Kidney tubule cell (primary cell): Measurements from ENCODE around the gene TLR8.
"Not testable (repeated sequence)": the region's sequence is repeated elsewhere in the genome, so short reads cannot be mapped to it uniquely, and the experiment has no call there.

Experiments used
- DNase-seq: peaks from one replicate; pipeline ENCODE4 v3.0.0-alpha.2; 2018; ENCODE audit warnings: low spot score

TLR8 gene

DNA sequence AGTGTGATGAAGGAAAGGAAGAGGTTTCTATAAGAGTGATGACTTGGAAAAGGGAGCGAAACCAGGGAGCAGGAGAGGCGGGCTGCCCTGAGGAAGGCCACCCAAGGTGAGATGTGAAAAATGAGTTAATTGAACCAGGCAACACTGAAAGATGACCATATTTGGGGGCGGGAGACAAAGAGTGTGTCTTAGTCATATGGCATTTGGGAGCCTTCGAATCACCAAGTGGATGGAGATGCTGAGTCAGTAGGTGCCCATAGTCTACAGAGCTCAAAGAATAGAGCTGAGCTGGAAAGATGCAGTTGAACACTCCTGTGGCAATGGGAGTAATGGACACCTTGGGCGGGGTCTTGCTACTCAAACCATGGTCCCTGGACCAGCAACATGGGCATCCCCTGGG is 8.3 kb upstream of the TLR8 start:
- no peak for DNase-seq

DNA sequence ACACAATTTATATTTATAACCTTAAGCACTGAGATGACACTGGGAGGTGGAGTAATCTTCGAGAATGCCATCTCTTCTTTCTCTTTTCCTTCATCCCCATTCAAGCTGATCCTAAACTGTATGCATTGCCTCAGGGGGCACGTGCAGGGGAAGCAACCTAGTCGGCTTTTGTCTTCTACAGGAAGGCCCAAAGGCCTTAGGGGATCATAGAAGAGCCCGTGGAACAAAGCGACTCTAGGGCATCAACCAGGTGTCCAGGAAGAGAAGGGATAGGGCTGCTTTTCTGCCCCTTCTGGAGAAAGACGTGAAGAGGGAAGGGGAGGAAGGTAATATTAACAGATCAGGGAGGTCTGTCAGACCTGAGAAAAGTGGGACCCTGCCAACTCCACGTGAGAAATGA is 6.9 kb upstream of the TLR8 start:
- no peak for DNase-seq

GRCh38 chrX:12901486-12901885 is 4.9 kb upstream of the TLR8 start:
- DNase-seq = peak; percentile 60

DNA sequence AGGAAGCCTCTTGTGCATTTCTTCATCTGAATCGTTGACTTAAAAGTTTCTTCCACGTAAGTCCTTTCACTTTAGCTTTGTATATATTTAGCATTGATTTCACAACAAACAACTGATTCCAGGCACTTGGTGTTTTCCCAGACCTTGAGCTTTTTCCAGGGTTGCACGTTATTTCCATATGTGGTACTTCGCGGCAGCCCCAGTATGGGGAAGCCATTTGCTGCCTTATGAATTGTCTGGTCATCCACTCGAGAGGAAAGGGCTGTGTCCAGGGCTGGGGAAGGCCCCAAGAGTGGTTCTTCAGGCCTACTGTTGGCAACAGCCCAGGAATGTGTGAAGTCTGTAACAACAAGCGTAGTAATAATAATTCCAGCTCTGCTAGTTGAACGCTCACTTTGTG is 2.8 kb upstream of the TLR8 start:
- DNase-seq = no peak

- DNase-seq = no peak
Observed at GRCh38 chrX:12910423-12911121, 4.2 kb downstream of the TLR8 start.

- no peak for DNase-seq
Observed at GRCh38 chrX:12911122-12911470, 4.7 kb downstream of the TLR8 start.

DNA sequence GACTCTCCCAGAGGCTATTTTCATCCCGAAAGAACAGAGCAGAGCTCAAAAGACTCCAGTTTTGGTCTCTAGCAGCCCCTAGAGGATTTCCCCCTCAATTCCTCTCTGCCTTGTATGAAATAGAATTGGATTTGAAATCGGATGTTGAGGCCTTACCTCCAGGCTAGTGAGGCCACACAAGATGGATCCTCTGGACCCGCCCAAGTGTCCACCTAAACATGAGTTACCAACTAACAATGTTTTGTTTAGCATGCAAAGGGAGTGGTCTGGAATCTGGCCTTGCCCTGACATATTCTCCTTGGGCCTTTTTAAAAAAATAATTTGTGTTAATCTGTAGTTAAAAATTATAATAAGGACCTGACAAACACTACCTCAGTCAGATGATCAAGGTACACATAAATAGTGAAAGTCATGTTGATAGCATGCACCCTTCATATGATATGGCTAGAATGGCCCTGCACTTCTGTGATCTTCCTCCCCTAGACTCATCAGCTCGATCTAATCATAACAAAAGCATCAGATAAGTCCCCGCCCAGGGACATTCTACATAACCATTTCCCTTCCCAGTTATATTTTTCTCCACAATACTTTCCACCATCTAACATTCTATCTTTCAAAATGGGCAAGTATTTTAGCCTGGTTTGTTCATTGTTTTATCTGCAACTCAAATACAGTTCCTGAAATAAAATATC is 6.5 kb downstream of the TLR8 start:
- no peak for DNase-seq

DNA sequence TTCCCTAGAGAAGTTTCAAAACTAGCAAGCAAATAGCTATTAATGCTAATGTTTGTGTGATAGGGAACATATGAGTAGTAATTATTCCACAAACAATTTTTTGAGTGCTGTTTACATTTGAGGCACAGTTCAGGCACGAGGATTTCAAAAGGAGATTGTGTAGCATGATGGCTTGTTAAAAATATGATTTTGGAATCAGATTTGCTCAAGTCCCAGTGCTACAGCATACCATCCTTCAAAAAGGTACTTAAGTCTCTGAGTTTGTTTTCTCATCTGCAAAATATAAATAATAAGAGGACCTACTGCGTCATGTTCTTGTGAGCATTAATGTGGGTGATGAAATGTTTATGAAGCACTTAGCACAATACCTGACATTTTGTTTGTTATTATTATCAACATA is 11.3 kb downstream of the TLR8 start:
- no peak for DNase-seq

- no peak for DNase-seq
Observed at GRCh38 chrX:12919051-12919450, 12.6 kb downstream of the TLR8 start.

DNA sequence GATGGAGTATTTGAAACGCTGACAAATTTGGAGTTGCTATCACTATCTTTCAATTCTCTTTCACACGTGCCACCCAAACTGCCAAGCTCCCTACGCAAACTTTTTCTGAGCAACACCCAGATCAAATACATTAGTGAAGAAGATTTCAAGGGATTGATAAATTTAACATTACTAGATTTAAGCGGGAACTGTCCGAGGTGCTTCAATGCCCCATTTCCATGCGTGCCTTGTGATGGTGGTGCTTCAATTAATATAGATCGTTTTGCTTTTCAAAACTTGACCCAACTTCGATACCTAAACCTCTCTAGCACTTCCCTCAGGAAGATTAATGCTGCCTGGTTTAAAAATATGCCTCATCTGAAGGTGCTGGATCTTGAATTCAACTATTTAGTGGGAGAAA is 13.2 kb downstream of the TLR8 start:
- no peak for DNase-seq

DNA sequence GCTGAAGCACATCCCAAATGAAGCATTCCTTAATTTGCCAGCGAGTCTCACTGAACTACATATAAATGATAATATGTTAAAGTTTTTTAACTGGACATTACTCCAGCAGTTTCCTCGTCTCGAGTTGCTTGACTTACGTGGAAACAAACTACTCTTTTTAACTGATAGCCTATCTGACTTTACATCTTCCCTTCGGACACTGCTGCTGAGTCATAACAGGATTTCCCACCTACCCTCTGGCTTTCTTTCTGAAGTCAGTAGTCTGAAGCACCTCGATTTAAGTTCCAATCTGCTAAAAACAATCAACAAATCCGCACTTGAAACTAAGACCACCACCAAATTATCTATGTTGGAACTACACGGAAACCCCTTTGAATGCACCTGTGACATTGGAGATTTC is 14.6 kb downstream of the TLR8 start:
- no peak for DNase-seq

DNA sequence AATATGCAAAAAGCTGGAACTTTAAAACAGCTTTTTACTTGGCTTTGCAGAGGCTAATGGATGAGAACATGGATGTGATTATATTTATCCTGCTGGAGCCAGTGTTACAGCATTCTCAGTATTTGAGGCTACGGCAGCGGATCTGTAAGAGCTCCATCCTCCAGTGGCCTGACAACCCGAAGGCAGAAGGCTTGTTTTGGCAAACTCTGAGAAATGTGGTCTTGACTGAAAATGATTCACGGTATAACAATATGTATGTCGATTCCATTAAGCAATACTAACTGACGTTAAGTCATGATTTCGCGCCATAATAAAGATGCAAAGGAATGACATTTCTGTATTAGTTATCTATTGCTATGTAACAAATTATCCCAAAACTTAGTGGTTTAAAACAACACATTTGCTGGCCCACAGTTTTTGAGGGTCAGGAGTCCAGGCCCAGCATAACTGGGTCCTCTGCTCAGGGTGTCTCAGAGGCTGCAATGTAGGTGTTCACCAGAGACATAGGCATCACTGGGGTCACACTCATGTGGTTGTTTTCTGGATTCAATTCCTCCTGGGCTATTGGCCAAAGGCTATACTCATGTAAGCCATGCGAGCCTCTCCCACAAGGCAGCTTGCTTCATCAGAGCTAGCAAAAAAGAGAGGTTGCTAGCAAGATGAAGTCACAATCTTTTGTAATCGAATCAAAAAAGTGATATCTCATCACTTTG is 15.6 kb downstream of the TLR8 start:
- no peak for DNase-seq

DNA sequence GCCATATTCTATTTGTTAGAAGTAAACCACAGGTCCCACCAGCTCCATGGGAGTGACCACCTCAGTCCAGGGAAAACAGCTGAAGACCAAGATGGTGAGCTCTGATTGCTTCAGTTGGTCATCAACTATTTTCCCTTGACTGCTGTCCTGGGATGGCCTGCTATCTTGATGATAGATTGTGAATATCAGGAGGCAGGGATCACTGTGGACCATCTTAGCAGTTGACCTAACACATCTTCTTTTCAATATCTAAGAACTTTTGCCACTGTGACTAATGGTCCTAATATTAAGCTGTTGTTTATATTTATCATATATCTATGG is 16.1 kb downstream of the TLR8 start:
- no peak for DNase-seq

- peak; percentile 21 for DNase-seq
Observed at GRCh38 chrX:12929701-12930100, 23.3 kb downstream of the TLR8 start.

DNA sequence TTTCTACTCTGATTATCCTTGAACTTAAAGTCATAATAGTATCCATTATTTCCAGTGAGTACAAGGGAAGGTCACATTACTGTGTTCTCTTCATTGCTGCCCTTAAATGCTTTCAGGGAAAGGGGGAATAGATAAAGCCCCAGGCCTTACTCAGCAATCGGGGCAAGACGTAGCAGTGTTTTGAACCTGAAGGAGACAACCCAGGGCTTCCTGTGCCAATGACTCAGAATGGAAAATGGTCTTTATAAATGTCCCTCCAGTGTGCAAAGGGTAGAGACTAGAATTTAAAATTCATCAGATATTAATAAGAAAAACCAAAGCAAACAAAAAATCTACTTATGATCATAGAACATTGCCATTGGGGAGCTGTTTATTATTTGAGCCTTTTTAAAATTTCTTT is 23.7 kb downstream of the TLR8 start:
- DNase-seq = no peak

DNA sequence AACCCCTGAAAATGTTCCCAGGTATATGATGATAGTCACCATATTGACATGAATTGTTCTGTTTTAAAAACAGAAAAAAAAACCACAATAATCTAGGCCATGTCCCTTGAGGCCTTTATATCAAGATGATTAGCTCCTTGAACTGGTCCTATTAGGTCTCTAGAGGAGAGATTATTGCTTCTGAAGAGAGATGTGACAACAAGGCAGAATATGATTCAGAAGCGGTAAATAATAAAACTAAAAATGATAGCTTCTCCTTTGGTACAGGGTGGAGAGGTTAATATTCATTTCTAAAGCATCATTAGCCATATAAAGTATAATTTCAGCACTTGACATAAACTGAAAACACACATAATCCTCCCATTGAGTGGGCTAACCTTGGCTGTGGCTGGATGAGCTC is 25.8 kb downstream of the TLR8 start:
- no peak for DNase-seq

DNA sequence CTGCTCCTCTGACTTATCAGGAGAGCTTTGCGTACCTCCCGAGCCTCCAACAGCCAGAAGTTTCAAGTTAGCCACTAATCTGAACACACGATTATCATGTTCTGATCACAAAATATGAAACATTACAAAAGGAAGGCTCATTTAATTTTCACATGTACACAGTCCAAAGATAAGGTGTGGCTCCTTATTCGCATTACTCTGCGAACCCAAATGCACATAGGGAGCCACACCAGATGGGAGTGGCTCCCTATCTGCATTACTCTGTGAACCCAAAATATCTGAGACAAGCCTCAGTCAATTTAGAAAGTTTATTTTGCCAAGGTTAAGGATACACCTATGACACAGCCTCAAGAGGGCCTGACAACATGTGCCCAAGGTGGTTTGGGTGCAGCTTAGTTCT is 28.4 kb downstream of the TLR8 start:
- no peak for DNase-seq

DNA sequence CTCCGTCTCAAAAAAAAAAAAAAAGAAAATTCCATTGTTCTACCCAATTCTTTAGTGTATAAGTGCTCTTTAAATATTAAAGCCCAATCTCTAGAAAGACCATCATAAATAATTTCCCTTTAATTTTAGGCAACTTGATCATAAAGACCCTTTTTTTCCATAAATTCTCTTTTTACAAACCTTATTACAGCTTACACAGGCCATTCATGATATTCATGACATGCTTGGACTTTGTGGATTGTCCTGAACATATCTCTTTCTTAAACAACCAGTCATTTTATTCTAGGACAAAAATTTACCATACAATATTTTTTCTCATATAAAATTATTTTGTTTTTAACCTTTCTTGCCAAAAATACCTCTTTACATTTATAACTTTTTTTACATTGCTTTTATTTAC is 30.5 kb downstream of the TLR8 start:
- DNase-seq = no peak

DNA sequence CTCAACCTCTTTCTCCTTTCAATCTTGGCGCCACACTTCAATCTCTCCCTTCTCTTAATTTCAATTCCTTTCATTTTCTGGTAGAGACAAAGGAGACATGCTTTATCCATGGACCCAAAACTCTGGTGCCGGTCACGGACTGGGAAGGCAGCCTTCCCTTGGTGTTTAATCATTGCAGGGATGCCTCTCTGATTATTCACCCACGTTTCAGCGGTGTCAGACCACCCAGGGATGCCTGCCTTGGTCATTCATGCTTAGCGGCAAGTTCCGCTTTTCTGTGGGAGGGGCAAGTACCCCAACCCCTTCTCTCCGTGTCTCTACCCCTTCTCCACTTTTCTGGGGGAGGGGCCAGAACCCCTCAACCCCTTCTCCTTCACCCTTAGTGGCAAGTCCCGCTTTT is 34.1 kb downstream of the TLR8 start:
- not testable (repeated sequence) for DNase-seq

GRCh38 chrX:12943592-12943991 is 37.2 kb downstream of the TLR8 start:
- DNase-seq = not testable (repeated sequence)

DNA sequence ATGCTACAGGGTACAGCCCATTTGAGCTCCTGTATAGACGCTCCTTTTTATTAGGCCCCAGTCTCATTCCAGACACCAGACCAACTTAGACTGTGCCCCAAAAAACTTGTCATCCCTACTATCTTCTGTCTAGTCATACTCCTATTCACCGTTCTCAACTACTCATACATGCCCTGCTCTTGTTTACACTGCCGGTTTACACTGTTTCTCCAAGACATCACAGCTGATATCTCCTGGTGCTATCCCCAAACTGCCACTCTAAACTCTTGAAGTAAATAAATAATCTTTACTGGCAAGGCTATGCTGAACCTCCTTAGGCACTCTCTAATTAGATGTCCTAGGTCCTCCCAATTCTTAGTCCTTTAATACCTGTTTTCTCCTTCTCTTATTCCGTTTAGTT is 38.0 kb downstream of the TLR8 start:
- not testable (repeated sequence) for DNase-seq

DNA sequence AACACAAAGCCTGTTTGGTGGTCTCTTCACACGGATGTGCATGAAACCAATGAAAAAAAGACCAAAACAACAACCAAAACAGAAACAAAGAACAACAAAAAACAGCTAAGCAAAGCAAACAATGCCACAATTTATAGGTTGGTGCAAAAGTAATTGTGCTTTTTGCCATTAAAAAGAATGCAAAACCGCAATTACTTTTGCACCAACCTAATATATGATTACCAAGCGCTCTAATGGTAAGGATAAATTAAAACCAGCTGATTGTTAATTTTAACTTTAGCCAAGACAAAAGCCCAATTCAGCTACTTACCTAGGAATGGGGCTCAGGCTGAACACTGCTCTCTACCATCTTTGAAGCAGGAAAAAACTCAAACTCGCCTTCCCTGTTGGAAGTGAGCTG is 39.1 kb downstream of the TLR8 start:
- DNase-seq = no peak

GRCh38 chrX:12946406-12946805 is 40.0 kb downstream of the TLR8 start:
- DNase-seq = no peak
